Activated CD8-positive, alpha-beta T cell treated with anti-CD3 and anti-CD28 coated beads for 36 hours (primary cell): Measurements from ENCODE around the gene NUB1. TPM values are rescaled to one million over a fixed set of nuclear protein-coding genes. Genes with fewer than 3 reads are reported as not detected.

Experiments
- ATAC-seq: fragments of 200-7000 bp; cut with Tn5 transposase; one replicate; pipeline ENCODE4 v1.10.0; 2021; ENCODE audit warnings: mild to moderate bottlenecking, moderate library complexity
- CTCF ChIA-PET: fragments of 350-600 bp; sonication (Branson Sonifier 250); formaldehyde crosslinking; loops from one replicate; lab custom pipeline; 2021; ENCODE audit warnings: antibody characterized with exemption; lab: Charles Lee
- POLR2A ChIA-PET: fragments of 350-600 bp; sonication (Branson Sonifier 250); formaldehyde crosslinking; loops from one replicate; lab custom pipeline; 2021; ENCODE audit warnings: antibody characterized with exemption; lab: Charles Lee
- DNase-seq: peaks from one replicate; pipeline ENCODE4 v3.0.0-alpha.2; 2020
- H3K27ac Mint-ChIP-seq: one replicate; pipeline ENCODE4 v1.8.0; 2021; ENCODE audit warnings: mild to moderate bottlenecking, mixed read lengths
- H3K27me3 Mint-ChIP-seq: one replicate; pipeline ENCODE4 v1.8.0; 2021; ENCODE audit warnings: mixed read lengths
- H3K36me3 Mint-ChIP-seq: one replicate; pipeline ENCODE4 v1.8.0; 2021; ENCODE audit warnings: low read depth, mixed read lengths
- H3K4me1 Mint-ChIP-seq: one replicate; pipeline ENCODE4 v1.8.0; 2021; ENCODE audit warnings: low read depth, mixed read lengths
- H3K4me3 Mint-ChIP-seq: one replicate; pipeline ENCODE4 v1.8.0; 2021; ENCODE audit warnings: mild to moderate bottlenecking, moderate library complexity, mixed read lengths
- H3K9me3 Mint-ChIP-seq: one replicate; pipeline ENCODE4 v1.8.0; 2021; ENCODE audit warnings: mixed read lengths
- CTCF ChIP-seq: fragments of 200-600 bp; IDR thresholded peaks from one replicate; pipeline ENCODE4 v1.8.0; 2022; ENCODE audit warnings: antibody characterized with exemption, mild to moderate bottlenecking
- intact Hi-C: fragments of 100-400 bp; cut with micrococcal nuclease; formaldehyde crosslinking; loops from one replicate; pipeline ENCODE4 v1.10.0; 2022
- total RNA-seq, 2 experiments: library from RNA; stranded (reverse); gene quantifications; one replicate each; pipeline ENCODE4 v1.2.3, GENCODE V29; 2021

The NUB1 gene
- total RNA-seq, 2 experiments from 2014 or later, result 41.0 to 42.5 TPM

DNA sequence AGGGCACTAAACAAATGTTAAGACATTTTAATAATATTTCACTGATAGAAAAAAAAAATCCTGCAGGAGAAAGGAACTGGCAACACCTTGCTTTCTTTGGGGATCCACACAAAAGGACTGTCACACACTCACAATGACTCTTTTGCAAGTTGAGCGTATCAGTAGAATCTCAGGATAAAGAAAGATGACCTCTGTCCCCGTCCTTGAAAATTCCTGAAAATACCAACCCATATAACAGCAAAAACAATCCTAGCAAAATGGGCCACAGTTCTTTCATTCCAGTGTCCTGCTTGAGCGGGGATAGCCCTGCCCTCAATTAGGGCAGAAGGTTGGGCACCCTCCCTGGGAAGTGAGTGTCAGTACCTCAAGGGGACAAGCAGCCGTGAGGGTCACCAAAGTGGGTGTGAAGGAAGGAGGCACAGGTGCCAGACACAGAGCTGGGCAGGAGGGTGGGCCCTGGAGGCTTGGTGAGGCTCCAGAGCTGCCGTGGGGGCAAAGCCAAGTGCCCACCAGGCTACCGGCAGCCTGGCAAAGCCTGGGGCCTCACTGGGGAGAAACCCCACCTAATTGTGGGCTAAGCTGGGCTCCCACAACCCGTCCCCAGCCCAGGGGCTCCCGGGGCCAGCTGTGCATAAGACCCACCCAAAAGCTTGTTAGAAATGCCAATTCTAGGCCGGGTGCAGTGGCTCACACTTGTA lies 65.4 kb downstream of the NUB1 start:
- DNase-seq, result no peak

GRCh38 chr7:151408498-151408838 lies 66.9 kb downstream of the NUB1 start:
- ChIA-PET CTCF (no interaction called here), POLR2A (no interaction called here)
- Mint-ChIP-seq H3K9me3 (no peaks in the 10 kb centered on the region), H3K36me3 (no peaks in the 10 kb centered on the region), H3K4me1 (peaks cover 23% of the 10 kb centered on the region), H3K27ac (peak overlapping the region; percentile 24), H3K4me3 (peak overlapping the region; percentile 64), H3K27me3 (peaks cover 30% of the 10 kb centered on the region)
- no peak for TF ChIP-seq CTCF
- ATAC-seq, result no peak
- intact Hi-C loops, result no loop called here
- DNase-seq, result no peak

More for the DNA sequence above, 65.4 kb downstream of the NUB1 start:
- Mint-ChIP-seq H3K4me3 (no peak overlapping the region), H3K27ac (no peak overlapping the region), H3K4me1 (peaks cover 12% of the 10 kb centered on the region), H3K36me3 (no peaks in the 10 kb centered on the region), H3K27me3 (peaks cover 20% of the 10 kb centered on the region), H3K9me3 (no peaks in the 10 kb centered on the region)
- intact Hi-C loops, result no loop called here
- ChIA-PET CTCF (interaction anchor here (0.6 kb wide), 1 partner anchor 41 kb away, joined by 3 read pairs; no protein-coding TSS in a partner anchor), POLR2A (no interaction called here)
- TF ChIP-seq CTCF, result no peak
- no peak for ATAC-seq

DNA sequence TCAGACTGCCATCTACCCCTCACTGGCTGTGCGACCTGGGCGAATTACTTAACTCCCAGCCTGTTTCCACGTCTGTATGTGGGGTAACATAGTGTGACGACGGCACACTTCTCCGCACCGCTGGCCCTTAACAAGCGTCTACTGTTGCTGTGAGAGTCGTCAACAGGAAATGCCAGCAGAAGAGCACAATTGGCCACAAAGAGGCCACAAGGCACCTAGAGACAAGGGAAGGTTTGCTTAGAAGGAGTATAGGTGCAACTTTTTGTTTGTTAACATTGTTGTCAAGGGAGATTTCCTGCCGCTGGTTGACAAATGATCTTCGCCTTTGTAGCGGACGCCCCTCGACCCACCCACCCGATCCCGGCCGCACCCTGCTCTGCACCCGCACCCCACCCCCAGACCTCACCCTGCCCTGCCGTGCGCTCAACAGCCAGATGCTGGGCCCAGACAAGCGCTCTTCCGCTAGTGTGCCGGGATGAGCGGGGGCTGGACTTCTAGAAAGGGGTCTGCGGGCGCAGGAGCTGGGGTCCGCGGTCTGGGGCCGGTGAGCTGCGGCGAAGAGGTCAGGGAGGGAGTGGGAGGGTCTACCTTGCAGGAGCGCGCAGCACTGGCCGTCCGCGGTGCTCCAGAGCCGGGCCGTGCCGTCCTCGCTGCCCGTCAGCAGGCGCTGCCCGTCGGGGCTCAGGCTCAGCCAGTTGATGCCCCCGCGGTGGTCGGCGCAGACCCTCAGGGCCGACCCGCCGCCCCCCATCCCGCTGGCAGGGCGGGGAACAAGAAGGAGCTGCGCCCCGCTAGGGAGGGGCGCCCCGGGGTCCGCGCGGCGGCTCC lies 67.4 kb downstream of the NUB1 start:
- Mint-ChIP-seq H3K27me3 (peaks cover 30% of the 10 kb centered on the region), H3K9me3 (no peaks in the 10 kb centered on the region), H3K4me1 (peaks cover 28% of the 10 kb centered on the region), H3K27ac (peak overlapping the region; percentile 24), H3K4me3 (peak overlapping the region; percentile 64), H3K36me3 (no peaks in the 10 kb centered on the region)
- ChIA-PET CTCF (no interaction called here), POLR2A (interaction anchor here (0.7 to 1.1 kb wide), 5 partner anchors 19 to 66 kb away, joined by 3 to 7 read pairs (median 3); no protein-coding TSS in a partner anchor)
- peak; percentile 60 for DNase-seq
- intact Hi-C loops, result no loop called here
- peak; percentile 74 for ATAC-seq
- no peak for TF ChIP-seq CTCF

DNA sequence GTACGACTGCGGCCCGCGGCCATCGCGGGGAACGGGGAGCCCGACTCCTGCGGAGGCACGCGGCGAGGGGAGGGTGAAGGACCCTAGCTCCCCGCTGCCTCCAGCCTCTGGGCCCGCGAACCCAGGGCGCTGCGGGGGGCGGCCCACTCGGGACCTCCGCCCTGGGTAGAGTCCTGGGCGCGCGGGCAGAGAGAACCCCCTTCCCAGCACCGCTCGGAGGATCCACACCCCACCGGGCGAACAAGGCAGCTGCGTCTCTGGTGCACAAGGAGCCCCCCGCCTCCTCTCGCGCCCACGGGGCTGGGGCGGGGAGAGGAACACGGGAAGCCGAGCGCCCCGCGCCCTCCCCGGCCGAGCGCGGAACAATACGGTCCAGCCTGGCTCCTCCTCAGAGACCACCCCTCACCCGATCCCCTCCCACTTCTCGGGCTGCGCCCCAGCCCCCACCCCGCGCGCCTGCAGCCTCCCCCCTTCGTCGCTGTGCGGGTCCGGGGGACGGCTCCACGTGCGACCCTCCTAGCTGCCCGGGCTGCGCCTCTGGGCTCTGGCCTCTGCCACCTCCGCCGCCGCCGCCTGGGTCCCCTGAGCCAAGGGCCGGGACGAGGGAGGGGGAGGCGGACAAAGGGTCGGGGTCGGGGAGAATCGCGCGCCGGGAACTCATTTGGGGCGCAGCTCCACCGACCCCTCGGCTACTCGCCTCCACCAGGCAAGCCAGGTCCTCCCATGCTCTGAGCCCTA lies 68.2 kb downstream of the NUB1 start, which contains the start of gene WDR86:
Gene WDR86 (minus strand): TSS at position 372 of the 738 bp plus-strand sequence. CDS start 449 bp downstream, outside the sequence.
- DNase-seq (no peak), ATAC-seq (peak; percentile 11)
- Mint-ChIP-seq H3K9me3 (peaks cover 4% of the 10 kb centered on the region), H3K4me1 (peaks cover 35% of the 10 kb centered on the region), H3K27ac (peak within 1 kb of the TSS; percentile 24), H3K27me3 (peaks cover 30% of the 10 kb centered on the region), H3K4me3 (peak within 1 kb of the TSS; percentile 64), H3K36me3 (no peaks in the 10 kb centered on the region)
- POLR2A ChIA-PET, result interaction anchor here (0.7 to 1.1 kb wide), 6 partner anchors 19 to 66 kb away, joined by 3 to 7 read pairs (median 3); no protein-coding TSS in a partner anchor
- intact Hi-C loops, result no loop called here
- TF ChIP-seq CTCF, result no peak
- CTCF ChIA-PET, result no interaction called here
